Activated CD4-positive, alpha-beta T cell treated with anti-CD3 and anti-CD28 coated beads, Interleukin-2, amount 50 U/mL, for 24 hours (primary cell): ENCODE results near the gene CLASP1.

ENCODE experiments used
- DNase-seq, 2 donors: peaks; one replicate each; pipeline ENCODE4 v3.0.0-alpha.2; 2020; ENCODE audit warnings: low read depth in 1 of 2, low spot score in 1 of 2

CLASP1 gene

DNA sequence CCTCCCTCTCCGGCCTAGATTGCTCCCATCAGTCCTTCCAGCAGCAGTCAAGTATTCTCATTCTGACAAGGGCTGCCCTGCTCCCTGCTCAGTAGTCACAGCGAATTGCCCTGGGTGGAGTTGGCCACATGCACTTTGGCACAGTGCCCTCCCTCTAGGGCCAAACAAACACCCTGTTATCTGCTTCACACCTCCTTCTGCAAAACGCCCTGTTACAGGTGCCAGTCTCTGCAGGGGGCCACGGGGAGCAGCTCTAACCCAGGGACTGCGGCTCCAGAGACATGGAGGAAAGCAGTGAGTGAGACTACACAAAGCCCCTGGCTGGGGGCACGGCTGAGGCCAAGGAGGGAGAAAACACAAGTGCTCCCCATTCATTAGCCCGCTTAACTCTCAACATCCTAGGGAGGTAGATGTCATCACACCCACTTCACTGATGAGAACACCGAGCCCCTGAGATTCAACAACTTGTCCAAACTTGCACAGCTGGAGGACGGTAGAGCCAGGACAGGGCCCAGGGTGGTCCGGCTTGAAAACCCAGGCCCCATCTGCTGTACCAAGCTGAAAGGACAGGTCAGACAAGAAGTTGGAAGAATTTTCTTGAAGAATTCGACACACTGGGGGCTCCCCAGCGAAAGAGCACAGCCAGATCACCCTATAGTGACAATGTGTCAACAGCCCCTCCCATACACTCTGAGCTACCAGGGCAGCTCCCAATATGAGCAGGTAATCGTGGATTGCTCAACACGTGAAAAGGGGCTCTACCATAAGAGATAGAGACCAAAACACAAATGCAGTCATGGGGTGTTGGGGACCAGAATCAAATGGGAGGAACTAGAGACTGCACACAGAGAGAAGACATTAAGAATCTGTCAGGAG is 355.6 kb downstream of the CLASP1 start:
- no peak for DNase-seq

DNA sequence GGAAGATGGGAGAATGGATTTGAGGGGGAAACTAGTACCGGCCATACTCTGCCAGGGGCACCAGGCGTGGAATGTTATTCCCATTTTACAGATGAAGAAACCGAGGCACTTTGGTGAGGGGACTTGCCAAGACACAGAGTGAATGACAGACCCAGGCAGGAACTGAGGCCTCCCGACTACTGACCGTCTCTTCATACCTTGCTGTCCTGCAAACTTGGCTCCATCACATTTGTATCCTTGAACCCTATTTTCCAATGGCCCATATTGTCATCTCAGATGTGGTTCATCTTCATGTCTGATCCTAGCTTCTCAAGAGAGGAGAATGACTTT is 358.0 kb downstream of the CLASP1 start:
- no peak for DNase-seq

DNA sequence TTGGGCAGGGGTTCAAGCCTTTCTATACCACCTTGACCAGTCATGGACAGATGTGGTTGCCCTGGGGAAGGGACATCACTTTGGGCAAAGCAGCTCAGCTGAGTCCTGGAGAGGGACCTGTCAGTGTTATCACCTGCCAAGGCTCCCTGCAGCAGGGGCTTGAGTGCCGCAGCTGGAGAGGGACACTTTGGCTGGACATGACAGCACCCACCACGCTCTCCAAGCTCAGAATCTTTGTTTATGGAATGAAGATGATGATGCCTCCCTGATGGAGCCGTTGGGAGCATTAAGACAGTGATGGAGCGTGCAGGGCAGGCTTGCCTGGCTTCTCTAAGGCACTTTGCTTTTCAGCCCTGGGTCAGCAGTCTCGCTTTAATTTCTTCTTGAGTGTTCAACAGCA is 360.0 kb downstream of the CLASP1 start:
- no peak for DNase-seq

DNA sequence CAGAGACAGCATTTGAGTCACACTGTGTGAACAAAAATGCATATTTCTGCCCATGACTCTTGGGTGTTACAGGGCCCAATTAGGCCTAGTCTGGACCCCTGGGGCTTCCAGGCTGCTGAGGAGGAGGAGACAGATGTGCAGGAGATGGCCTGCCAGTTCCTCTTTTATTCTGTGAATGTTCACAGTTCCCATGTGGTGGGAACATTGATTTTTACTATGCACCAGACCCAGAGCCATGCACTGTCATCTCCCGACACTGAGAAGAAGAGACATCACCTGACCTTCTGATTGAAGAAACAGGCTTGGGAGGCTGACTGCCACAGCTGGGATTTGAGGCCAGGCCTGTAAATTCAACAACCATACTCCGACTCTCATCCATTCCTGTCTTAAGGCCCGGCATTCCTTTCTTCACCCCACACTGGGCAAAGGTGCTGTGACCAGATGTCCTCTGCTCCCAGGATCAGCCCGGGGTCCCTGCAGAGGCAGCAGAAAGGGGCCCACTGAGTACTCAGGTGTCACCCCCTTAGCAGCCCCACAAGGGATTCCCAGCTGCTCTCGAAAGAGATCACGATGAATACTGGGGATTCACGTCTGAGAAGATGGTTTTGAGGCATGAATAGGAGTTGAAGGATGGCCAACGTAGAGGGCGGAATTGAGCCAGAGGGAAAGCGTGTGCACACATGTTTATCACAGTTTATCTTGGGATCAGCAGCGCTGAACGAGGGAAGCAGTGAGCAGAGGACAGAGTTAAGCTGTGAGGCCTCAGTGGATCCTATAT is 360.6 kb downstream of the CLASP1 start:
- DNase-seq: no peak

DNA sequence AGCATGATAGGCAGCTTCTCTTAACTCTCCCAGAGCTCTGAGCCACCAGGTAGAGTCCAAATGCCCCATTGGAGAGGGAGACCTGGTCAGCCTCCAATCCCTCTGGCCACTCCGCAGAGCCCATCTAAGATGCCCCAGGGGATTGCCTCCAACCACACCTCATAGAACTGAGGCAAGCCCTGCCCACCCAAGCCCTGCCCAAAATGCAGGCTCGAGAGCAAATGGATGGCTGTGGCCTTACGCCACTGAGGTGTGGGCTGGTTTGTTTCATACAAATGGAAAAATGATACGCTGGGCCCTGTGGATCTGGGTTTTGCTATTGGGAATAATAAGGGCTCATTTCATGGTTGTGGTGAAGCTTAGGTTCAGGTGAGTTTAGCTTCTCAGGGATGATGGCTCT is 361.3 kb downstream of the CLASP1 start:
- DNase-seq: no peak
